Kidney epithelial cell (primary cell): Measurements from ENCODE around the gene COL5A2. TPM values are rescaled to one million over a fixed set of nuclear protein-coding genes. Genes with fewer than 3 reads are reported as not detected.

Experiments used
- DNase-seq: peaks from one replicate; pipeline ENCODE4 v3.0.0-alpha.2; 2010; ENCODE audit warnings: low read depth
- H3K27me3 ChIP-seq: 2 replicates; pipeline ENCODE4 v1.6.0; 2011; ENCODE audit warnings: low read length; ENCODE audit not compliant: control insufficient read depth, insufficient read depth
- H3K36me3 ChIP-seq: 2 replicates; pipeline ENCODE4 v1.5.1; 2011; ENCODE audit warnings: low read length; ENCODE audit not compliant: control insufficient read depth, insufficient read depth
- H3K4me3 ChIP-seq: 2 replicates; pipeline ENCODE4 v1.5.1; 2011; ENCODE audit warnings: low read depth, mild to moderate bottlenecking, control low read depth, low read length
- total RNA-seq: library from RNA; depleted of rRNA; stranded (reverse); fragments of >200 nt; gene quantifications from 2 replicates; pipeline ENCODE4 v1.2.3, GENCODE V29; 2015
- TF ChIP-seq, protein P1 (sequence below): IDR thresholded peaks from 2 replicates; pipeline ENCODE4 v1.5.1; 2011; ENCODE audit warnings: mild to moderate bottlenecking, moderate library complexity, low read length, control low read depth, inconsistent platforms; ENCODE audit not compliant: insufficient read depth, poor library complexity, severe bottlenecking

Gene COL5A2
- total RNA-seq, 1 donor from 2014 or later, result 27.1 TPM

DNA sequence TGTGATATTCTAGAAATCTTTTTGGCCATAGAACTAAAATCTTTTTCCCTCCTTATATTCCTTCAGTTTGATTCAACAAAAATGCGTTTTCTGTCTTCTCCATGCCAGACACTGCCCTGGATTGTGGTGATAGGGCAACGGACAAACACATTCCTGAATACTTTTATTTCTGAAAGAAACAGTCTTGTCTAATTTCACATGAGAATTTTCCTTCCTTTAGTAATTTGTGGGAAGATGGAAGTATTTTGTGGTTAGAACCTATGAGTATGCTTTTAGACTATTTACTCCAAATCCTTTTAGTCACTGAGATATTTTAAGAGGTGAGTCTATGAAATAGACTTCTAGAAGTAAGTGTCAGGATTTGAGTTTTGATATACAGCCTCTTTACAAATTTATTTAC is 49.6 kb downstream of the COL5A2 start:
- Histone ChIP-seq H3K36me3 (no peaks in the 10 kb centered on the region), H3K27me3 (no peaks in the 10 kb centered on the region), H3K4me3 (no peak overlapping the region)
- TF ChIP-seq, protein P1, sequence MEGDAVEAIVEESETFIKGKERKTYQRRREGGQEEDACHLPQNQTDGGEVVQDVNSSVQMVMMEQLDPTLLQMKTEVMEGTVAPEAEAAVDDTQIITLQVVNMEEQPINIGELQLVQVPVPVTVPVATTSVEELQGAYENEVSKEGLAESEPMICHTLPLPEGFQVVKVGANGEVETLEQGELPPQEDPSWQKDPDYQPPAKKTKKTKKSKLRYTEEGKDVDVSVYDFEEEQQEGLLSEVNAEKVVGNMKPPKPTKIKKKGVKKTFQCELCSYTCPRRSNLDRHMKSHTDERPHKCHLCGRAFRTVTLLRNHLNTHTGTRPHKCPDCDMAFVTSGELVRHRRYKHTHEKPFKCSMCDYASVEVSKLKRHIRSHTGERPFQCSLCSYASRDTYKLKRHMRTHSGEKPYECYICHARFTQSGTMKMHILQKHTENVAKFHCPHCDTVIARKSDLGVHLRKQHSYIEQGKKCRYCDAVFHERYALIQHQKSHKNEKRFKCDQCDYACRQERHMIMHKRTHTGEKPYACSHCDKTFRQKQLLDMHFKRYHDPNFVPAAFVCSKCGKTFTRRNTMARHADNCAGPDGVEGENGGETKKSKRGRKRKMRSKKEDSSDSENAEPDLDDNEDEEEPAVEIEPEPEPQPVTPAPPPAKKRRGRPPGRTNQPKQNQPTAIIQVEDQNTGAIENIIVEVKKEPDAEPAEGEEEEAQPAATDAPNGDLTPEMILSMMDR, result no peak
- peak; percentile 63 for DNase-seq

DNA sequence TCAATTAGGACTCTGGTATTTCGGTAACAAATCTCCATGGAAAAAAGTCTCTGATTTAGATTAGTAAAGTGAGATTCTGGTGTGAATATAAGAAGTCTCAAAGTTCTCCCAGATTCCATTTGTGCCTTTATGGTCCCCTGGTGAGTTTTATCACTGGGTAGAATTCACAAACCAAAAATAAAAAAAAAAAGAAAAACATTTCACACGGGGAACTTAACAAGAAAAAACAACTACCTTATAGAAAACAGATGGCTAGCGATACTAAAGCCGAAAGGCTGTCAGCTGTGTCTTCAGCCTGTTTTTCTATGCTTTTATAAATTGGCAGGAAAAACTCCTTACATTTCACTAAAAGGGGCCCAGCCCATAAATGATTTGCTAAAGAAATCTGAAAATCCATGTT is 50.6 kb downstream of the COL5A2 start:
- no peaks in the 10 kb centered on the region for H3K36me3 ChIP-seq
- no peak for DNase-seq
- H3K27me3 ChIP-seq, result no peaks in the 10 kb centered on the region
- H3K4me3 ChIP-seq, result no peak overlapping the region
- TF ChIP-seq, protein P1, result no peak

DNA sequence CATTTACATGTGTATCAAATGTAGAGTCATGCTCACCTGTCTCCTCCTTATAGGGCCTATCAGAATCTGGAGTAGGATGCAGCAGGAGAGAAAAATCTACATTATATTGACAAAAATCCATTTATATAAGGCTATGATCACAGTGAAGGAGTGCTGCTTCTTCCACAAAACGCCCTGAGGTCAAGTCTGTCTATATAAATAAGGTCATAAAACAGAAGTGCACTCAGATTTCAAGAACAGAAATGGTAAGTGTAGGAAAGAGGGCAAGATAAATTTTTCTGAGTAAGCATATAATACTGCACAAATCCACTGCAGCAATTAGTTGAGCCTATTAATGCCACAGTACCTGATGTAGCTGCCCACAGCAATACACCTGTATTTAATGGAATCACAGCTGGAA is 51.8 kb downstream of the COL5A2 start:
- no peaks in the 10 kb centered on the region for H3K27me3 ChIP-seq
- TF ChIP-seq, protein P1, result no peak
- DNase-seq, result no peak
- no peaks in the 10 kb centered on the region for H3K36me3 ChIP-seq
- H3K4me3 ChIP-seq, result no peak overlapping the region

DNA sequence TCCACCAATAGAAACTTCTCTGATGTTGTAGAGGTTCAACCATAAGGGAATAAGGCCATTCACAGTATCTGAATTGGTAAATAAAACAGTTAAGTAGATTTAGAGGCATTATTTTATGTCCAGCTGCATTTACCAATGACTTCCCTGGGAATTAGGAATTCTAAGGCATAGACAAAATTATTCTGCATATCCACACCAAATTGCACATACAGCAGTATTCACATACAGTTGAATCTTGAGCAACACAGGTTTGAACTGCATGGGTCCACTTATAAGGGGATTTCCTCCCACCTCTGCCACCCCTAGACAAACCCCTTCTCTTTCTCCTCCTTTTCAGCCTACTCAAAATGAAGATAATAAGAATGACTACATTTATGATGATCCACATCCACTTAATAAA is 54.4 kb downstream of the COL5A2 start:
- no peak for DNase-seq
- Histone ChIP-seq H3K27me3 (no peaks in the 10 kb centered on the region), H3K4me3 (no peak overlapping the region), H3K36me3 (no peaks in the 10 kb centered on the region)
- TF ChIP-seq, protein P1, result no peak

DNA sequence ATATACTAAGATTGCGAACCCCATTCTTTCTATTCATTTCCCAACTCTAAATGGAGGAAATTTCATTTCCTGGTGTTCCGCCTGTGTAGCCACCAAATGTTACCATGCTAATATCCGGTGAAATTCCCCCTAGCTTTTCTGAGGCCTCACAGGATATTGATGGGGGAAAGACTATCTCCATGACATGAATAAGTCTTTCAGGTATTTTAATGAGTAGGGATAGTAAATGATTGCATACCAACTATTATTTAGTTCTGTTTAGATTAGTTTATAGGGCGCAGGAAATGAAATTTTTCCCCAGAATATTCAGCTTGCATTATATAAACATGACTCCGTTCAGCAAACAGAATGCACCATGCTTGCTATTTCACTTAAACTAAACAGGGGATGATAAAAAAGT is 55.4 kb downstream of the COL5A2 start:
- Histone ChIP-seq H3K27me3 (no peaks in the 10 kb centered on the region), H3K36me3 (no peaks in the 10 kb centered on the region), H3K4me3 (no peak overlapping the region)
- peak; percentile 41 for DNase-seq
- TF ChIP-seq, protein P1, result no peak

DNA sequence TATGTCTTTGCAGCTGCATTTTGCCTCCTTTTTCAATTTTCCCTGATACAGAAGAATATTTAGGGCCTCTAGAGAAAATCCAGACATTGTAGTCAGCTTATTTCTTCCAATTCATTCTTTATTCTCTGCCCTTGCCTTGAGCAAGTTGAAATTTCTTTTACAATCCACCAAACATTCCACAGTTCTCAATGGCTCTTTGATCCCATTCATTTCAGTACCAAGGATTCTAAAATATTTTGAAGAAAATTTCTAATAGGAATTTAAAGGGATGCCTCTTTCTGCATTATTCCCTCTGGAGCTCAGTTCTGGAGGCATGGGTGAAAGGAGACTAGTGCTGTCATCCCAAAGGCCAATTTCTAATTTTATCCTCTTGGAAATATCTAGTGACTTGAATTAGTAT is 61.2 kb downstream of the COL5A2 start:
- no peaks in the 10 kb centered on the region for H3K36me3 ChIP-seq

More for the DNA sequence above, 61.2 kb downstream of the COL5A2 start:
- TF ChIP-seq, protein P1, result no peak
- no peak overlapping the region for H3K4me3 ChIP-seq
- H3K27me3 ChIP-seq, result no peaks in the 10 kb centered on the region
- DNase-seq, result no peak
